Measurements from ENCODE around the gene LCNL1. TPM values are rescaled to one million over a fixed set of nuclear protein-coding genes. Genes with fewer than 3 reads are reported as not detected.
A peak's percentile ranks its signal among the peaks of the same experiment; 100 is the strongest.

LCNL1 gene
- total RNA-seq, 6 donors from 2014 or later: 0.61 to 6.3 (median 1.8) TPM; not detected in 1

DNA sequence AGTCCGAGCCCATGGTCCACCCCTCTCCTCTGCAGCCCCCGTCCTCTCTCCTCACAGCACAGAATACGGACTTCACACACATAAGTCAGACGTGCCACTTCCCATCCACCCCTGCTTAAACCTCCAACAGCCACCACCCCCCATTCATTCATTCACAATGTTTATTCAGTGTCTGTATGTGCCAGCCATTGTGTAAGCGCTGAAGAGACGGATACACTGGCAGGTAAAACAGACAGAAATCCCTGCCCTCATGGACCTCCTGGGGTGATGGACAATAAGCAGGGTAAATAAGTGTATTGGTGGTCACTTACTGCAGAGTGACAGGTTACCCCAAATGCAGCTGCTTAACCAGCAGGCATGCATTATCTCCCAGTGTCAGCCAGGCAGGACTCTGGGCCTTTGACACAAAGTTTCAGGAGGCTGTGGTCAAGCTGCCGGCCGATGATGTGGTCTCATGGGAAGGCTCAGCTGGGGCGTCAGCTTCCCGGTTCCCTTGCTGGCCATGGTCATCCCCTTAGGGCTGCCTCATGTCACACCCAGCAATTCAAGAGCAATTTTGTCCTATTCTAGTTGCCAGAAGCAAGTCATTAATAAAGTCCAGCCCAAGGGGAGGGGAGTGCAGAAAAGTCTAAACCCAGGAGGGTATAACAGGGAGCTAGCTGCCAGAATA lies 7.6 kb downstream of the LCNL1 start:
- TF ChIP-seq, protein P1, sequence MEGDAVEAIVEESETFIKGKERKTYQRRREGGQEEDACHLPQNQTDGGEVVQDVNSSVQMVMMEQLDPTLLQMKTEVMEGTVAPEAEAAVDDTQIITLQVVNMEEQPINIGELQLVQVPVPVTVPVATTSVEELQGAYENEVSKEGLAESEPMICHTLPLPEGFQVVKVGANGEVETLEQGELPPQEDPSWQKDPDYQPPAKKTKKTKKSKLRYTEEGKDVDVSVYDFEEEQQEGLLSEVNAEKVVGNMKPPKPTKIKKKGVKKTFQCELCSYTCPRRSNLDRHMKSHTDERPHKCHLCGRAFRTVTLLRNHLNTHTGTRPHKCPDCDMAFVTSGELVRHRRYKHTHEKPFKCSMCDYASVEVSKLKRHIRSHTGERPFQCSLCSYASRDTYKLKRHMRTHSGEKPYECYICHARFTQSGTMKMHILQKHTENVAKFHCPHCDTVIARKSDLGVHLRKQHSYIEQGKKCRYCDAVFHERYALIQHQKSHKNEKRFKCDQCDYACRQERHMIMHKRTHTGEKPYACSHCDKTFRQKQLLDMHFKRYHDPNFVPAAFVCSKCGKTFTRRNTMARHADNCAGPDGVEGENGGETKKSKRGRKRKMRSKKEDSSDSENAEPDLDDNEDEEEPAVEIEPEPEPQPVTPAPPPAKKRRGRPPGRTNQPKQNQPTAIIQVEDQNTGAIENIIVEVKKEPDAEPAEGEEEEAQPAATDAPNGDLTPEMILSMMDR (IDR thresholded peaks at IDR 0.05): no peak
- TF ChIP-seq POLR2A (IDR thresholded peaks at IDR 0.05) (no peak), EP300 (IDR thresholded peaks at IDR 0.05) (no peak)
- H3K36me3 ChIP-seq: peaks cover 0 to 12% (median 5%) of the 10 kb centered on the region in 4 donors
- no peak for ATAC-seq (ENCODE audit: low FRiP score in 2 of 2)
- H3K4me1 ChIP-seq: peaks cover 31 to 45% (median 33%) of the 10 kb centered on the region in 4 donors
- no peak overlapping the region for H3K4me3 ChIP-seq
- H3K9me3 ChIP-seq: no peaks in the 10 kb centered on the region
- peak overlapping the region in 2 of 4 donors; percentile 2 to 92 for H3K27ac ChIP-seq
- peaks cover 0 to 6% (median 5%) of the 10 kb centered on the region in 4 donors for H3K27me3 ChIP-seq
- WGBS, 2 donors: 61 to 80% methylated on average over 7 to 10 of the region's 10 CpGs
- DNase-seq: no peak

DNA sequence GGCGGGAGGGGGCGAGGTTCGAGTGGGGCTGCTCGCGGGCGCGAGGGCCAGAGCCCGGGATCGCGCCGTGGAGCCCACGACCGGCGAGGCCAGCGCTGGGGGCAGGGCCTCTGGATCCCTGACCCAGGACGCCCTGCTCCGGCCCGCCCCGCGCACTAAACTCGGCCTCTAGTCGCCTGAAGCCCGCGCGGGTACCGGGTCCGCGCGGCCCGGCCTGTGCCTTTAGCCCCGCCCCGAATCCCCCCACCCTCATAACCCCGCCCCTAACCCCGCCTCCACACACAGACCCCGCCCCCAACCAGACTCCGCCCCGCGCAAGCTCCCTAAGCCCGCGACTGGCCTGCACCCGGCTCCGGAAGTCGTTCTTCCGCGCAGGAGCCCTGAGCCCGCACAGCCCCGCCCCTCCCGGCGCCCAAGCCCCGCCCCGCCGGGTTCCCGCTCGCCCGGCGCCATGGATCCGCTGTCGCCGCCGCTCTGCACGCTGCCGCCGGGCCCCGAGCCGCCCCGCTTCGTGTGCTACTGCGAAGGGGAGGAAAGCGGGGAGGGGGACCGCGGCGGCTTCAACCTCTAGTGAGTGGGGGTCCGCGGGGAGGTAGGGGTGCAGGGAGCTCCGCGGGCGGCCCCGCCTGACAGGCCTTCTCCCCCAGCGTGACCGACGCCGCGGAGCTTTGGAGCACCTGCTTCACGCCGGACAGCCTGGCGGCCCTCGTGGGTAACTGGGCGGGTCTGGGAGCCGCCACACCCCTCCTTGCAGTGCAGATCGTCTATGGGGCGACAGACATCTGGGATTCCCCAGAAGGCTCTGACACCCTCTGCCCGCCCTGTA lies 9.4 kb downstream of the LCNL1 start, which contains the start of gene PAXX:
Gene PAXX, plus strand, starts transcription at position 430 of the 826 bp plus-strand sequence. Its CDS starts 22 bp downstream, at position 452.
- Histone ChIP-seq H3K27ac (peak within 1 kb of the TSS; percentile 83 to 93 (median 88)), H3K9me3 (no peaks in the 10 kb centered on the region), H3K36me3 (peaks cover 0 to 12% (median 5%) of the 10 kb centered on the region in 4 donors), H3K27me3 (no peaks in the 10 kb centered on the region), H3K4me1 (peaks cover 46 to 60% (median 49%) of the 10 kb centered on the region in 4 donors), H3K4me3 (peak within 1 kb of the TSS; percentile 69 to 90 (median 83))
- ATAC-seq (ENCODE audit: low FRiP score in 2 of 2): peak; percentile 92 to 96
- TF ChIP-seq, protein P1 (IDR thresholded peaks at IDR 0.05): peak in 3 of 6 experiments; percentile 16 to 37 (median 31)
- TF ChIP-seq EP300 (IDR thresholded peaks at IDR 0.05) (no peak), POLR2AphosphoS5 (IDR thresholded peaks at IDR 0.05) (peak; percentile 19 to 28), POLR2A (IDR thresholded peaks at IDR 0.05) (peak in 2 of 4 donors; percentile 29 to 65)
- WGBS, 2 donors: 0 to 1% methylated on average over 3 to 32 of the region's 92 CpGs
- DNase-seq: peak; percentile 96 to 99

DNA sequence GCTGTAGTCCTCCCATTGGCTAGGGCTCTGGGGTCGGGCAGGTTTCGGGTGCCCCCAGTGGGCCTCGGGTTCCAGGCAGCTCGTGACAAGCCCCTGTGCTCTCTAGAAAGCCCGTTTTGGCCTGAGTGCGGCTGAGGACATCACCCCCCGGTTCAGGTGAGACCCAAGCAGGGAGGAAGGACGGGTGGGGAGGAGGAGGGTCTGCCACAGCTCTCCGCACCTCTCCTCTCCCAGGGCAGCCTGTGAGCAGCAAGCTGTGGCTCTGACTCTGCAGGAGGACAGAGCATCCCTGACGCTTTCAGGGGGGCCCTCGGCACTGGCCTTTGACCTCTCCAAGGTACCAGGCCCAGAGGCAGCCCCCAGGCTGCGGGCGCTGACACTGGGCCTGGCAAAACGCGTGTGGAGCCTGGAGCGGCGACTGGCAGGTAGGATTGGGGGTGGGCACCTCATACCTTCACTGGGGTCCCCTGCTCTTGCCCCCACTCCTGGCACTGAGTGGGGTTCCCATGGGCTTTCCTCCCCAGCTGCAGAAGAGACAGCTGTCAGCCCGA lies 10.1 kb downstream of the LCNL1 start:
- H3K4me3 ChIP-seq: peak overlapping the region; percentile 69 to 90 (median 83)
- ATAC-seq (ENCODE audit: low FRiP score in 2 of 2): no peak
- peaks cover 0 to 12% (median 5%) of the 10 kb centered on the region in 4 donors for H3K36me3 ChIP-seq
- peaks cover 51 to 66% (median 55%) of the 10 kb centered on the region in 4 donors for H3K4me1 ChIP-seq
- DNase-seq: no peak
- H3K27ac ChIP-seq: peak overlapping the region; percentile 83 to 93 (median 88)
- TF ChIP-seq POLR2A (IDR thresholded peaks at IDR 0.05) (no peak), EP300 (IDR thresholded peaks at IDR 0.05) (no peak), POLR2AphosphoS5 (IDR thresholded peaks at IDR 0.05) (no peak)
- TF ChIP-seq, protein P1 (IDR thresholded peaks at IDR 0.05): no peak
- no peaks in the 10 kb centered on the region for H3K27me3 ChIP-seq
- WGBS, 2 donors: 62 to 89% methylated on average over 5 to 12 of the region's 18 CpGs
- no peaks in the 10 kb centered on the region for H3K9me3 ChIP-seq

DNA sequence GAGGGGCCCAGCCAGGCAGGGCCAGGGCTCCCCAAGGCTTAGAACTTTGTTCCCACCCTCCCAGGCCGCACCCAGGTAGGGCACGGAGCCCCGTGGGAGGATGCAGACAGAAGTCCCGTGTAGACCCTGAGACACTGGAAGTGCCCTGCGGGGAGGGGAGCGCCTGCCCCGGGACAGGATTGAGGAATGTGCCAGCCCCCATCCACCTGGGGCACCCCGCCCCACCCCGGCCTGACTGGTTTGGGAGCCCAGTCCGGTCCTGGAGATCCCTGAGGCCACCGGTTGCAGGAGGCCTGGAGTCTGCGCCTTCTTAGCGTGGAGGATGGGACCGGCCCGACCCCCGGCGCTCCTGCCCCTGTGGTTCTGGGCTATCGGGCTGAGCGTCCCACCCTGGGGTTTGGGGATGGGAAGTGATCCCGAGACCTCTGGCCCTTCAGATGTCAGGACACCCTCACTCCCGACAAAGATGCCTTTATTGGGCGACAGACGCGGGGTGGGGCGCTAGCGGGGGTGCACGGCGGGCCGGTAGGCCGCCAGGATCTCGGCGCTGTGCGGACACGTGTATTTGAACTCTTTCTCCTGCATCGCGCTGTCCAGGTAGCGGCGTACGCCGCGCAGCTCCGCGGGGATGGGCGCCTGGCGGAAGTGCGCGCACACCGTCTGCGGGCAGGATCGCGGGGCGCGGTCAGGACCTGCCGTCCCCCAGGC lies 11.5 kb downstream of the LCNL1 start:
- Histone ChIP-seq H3K36me3 (peaks cover 0 to 12% (median 5%) of the 10 kb centered on the region in 4 donors), H3K27ac (peak overlapping the region in 2 of 4 donors; percentile 83 to 93), H3K27me3 (no peaks in the 10 kb centered on the region), H3K9me3 (no peaks in the 10 kb centered on the region), H3K4me1 (peaks cover 58 to 81% (median 59%) of the 10 kb centered on the region in 4 donors), H3K4me3 (peak overlapping the region in 1 of 4 donors; percentile 46)
- 78 to 91% methylated on average over 26 to 46 of the region's 54 CpGs for WGBS, 2 donors
- ATAC-seq (ENCODE audit: low FRiP score in 2 of 2): no peak
- peak in 1 of 2 donors; percentile 83 for DNase-seq
- TF ChIP-seq, protein P1 (IDR thresholded peaks at IDR 0.05): no peak
- TF ChIP-seq POLR2A (IDR thresholded peaks at IDR 0.05) (no peak), POLR2AphosphoS5 (IDR thresholded peaks at IDR 0.05) (no peak), EP300 (IDR thresholded peaks at IDR 0.05) (no peak)

Measured in upper lobe of left lung (tissue), 6 donors.